SU-DHL-6 (cell line): ENCODE measurements around the gene DNAH3.

Experiments used
- H2AFZ ChIP-seq: fragments of 200-600 bp; sonication (generic); 2 replicates; pipeline ENCODE4 v1.6.1; 2014; ENCODE audit warnings: low read depth, mild to moderate bottlenecking, moderate library complexity, mixed read lengths, antibody characterized with exemption, low read length; ENCODE audit not compliant: severe bottlenecking
- H3F3A ChIP-seq: fragments of 200-600 bp; shearing (Covaris generic); 2 replicates; pipeline ENCODE4 v1.6.0; 2016; ENCODE audit warnings: antibody characterized with exemption, mild to moderate bottlenecking; ENCODE audit not compliant: insufficient read depth
- H3K27ac ChIP-seq: fragments of 200-600 bp; sonication (generic); 2 replicates; pipeline ENCODE4 v1.5.1; 2016; ENCODE audit warnings: low read depth, mild to moderate bottlenecking, low read length, moderate library complexity, mixed read lengths
- H3K27me3 ChIP-seq: fragments of 200-600 bp; sonication (generic), shearing (Covaris generic); 2 replicates; pipeline ENCODE4 v1.6.0; 2014; ENCODE audit warnings: mild to moderate bottlenecking, low read length
- H3K36me3 ChIP-seq: fragments of 200-600 bp; sonication (generic); 2 replicates; pipeline ENCODE4 v1.6.1; 2014; ENCODE audit warnings: mild to moderate bottlenecking, low read length, mixed read lengths
- H3K4me2 ChIP-seq: fragments of 300-600, 200-600 bp; shearing (Covaris generic), sonication (generic); 2 replicates; pipeline ENCODE4 v1.6.0; 2014; ENCODE audit warnings: low read length, low read depth, mild to moderate bottlenecking; ENCODE audit not compliant: poor library complexity, severe bottlenecking
- H3K4me3 ChIP-seq: fragments of 200-600 bp; sonication (generic); 2 replicates; pipeline ENCODE4 v1.5.1; 2014; ENCODE audit warnings: antibody characterized with exemption, low read length, mild to moderate bottlenecking, mixed read lengths; ENCODE audit not compliant: insufficient read depth, poor library complexity, severe bottlenecking
- H3K79me2 ChIP-seq: fragments of 200-600 bp; sonication (generic); 2 replicates; pipeline ENCODE4 v1.6.1; 2014; ENCODE audit warnings: mild to moderate bottlenecking, low read length, moderate library complexity; ENCODE audit not compliant: insufficient read depth
- H3K9ac ChIP-seq: fragments of 200-600 bp; sonication (generic); 2 replicates; pipeline ENCODE4 v1.7.0; 2014; ENCODE audit warnings: mild to moderate bottlenecking, low read length
- H3K9me2 ChIP-seq: fragments of 200-600 bp; sonication (generic); replicated peaks from 2 replicates; pipeline ENCODE4 v1.6.1; 2014; ENCODE audit warnings: low read length; ENCODE audit not compliant: insufficient read depth
- H3K9me3 ChIP-seq: fragments of 200-600 bp; sonication (generic); 2 replicates; pipeline ENCODE4 v1.6.1; 2014; ENCODE audit warnings: low read length, mixed read lengths; ENCODE audit not compliant: insufficient read depth
- H4K20me1 ChIP-seq: fragments of 200-600 bp; sonication (generic); 2 replicates; pipeline ENCODE4 v1.6.1; 2014; ENCODE audit warnings: low read depth, mild to moderate bottlenecking, antibody characterized with exemption, low read length, moderate library complexity, mixed read lengths
- CTCF ChIP-seq: fragments of 200-600 bp; sonication (generic); IDR thresholded peaks from one replicate; pipeline ENCODE4 v1.5.1; 2017; ENCODE audit warnings: antibody characterized with exemption, mild to moderate bottlenecking, low read length, moderate library complexity; ENCODE audit not compliant: insufficient read depth, poor library complexity, severe bottlenecking
- EZH2phosphoT487 ChIP-seq: fragments of 200-600 bp; sonication (generic), shearing (Covaris generic); conservative IDR thresholded peaks from 2 replicates; pipeline ENCODE4 v1.6.1; 2018; ENCODE audit warnings: mild to moderate bottlenecking, antibody characterized with exemption, low read length, moderate library complexity, mixed read lengths

The DNAH3 gene

GRCh38 chr16:20899071-20899470 is 251.6 kb downstream of the DNAH3 start:
- Histone ChIP-seq H3K4me3 (peak overlapping the region; percentile 65), H4K20me1 (no peaks in the 10 kb centered on the region), H3K9ac (peak overlapping the region; percentile 74), H3K9me2 (no peaks in the 10 kb centered on the region), H2AFZ (no peak overlapping the region), H3K27ac (no peak overlapping the region), H3K36me3 (no peaks in the 10 kb centered on the region), H3K4me2 (peak overlapping the region; percentile 62), H3K9me3 (no peaks in the 10 kb centered on the region), H3K79me2 (peaks cover 29% of the 10 kb centered on the region), H3K27me3 (no peaks in the 10 kb centered on the region), H3F3A (peaks cover 5% of the 10 kb centered on the region; the same call in 1 of the 2 replicates)
- no peak for TF ChIP-seq CTCF
- TF ChIP-seq EZH2phosphoT487 = no peak

GRCh38 chr16:20897922-20898321 is 252.7 kb downstream of the DNAH3 start:
- Histone ChIP-seq H3K27me3 (no peaks in the 10 kb centered on the region), H2AFZ (no peak overlapping the region), H3K4me3 (no peak overlapping the region), H3K27ac (no peak overlapping the region), H3K36me3 (no peaks in the 10 kb centered on the region), H3K9ac (no peak overlapping the region), H3K9me3 (no peaks in the 10 kb centered on the region), H3F3A (no peaks in the 10 kb centered on the region), H3K79me2 (peaks cover 33% of the 10 kb centered on the region), H3K9me2 (no peaks in the 10 kb centered on the region), H3K4me2 (no peak overlapping the region), H4K20me1 (no peaks in the 10 kb centered on the region)
- TF ChIP-seq EZH2phosphoT487 = no peak
- no peak for TF ChIP-seq CTCF

- Histone ChIP-seq H4K20me1 (no peaks in the 10 kb centered on the region), H3K27ac (no peak overlapping the region), H3K79me2 (peaks cover 29% of the 10 kb centered on the region), H3K9me3 (no peaks in the 10 kb centered on the region), H3F3A (no peaks in the 10 kb centered on the region), H3K4me2 (no peak overlapping the region), H3K27me3 (no peaks in the 10 kb centered on the region), H3K9ac (no peak overlapping the region), H2AFZ (no peak overlapping the region), H3K4me3 (no peak overlapping the region), H3K36me3 (no peaks in the 10 kb centered on the region), H3K9me2 (no peaks in the 10 kb centered on the region)
- TF ChIP-seq CTCF (no peak), EZH2phosphoT487 (no peak)
Measured at GRCh38 chr16:20897253-20897897, 253.3 kb downstream of the DNAH3 start.
